OCI-LY7 (cell line): ENCODE data around the gene WDR87.

Experiments
- EZH2phosphoT487 ChIP-seq: fragments of 200-600 bp; sonication (generic); IDR thresholded peaks from 2 replicates; pipeline ENCODE4 v1.6.1; 2018; ENCODE audit warnings: low read depth, borderline replicate concordance, mild to moderate bottlenecking, mixed run types, antibody characterized with exemption, low read length, moderate library complexity, mixed read lengths
- TF ChIP-seq, protein P1 (sequence below): fragments of 200-600 bp; sonication (generic); conservative IDR thresholded peaks from 2 replicates; pipeline ENCODE4 v1.5.1; 2014; ENCODE audit warnings: mild to moderate bottlenecking, antibody characterized with exemption, low read length, moderate library complexity, mixed read lengths

DNA sequence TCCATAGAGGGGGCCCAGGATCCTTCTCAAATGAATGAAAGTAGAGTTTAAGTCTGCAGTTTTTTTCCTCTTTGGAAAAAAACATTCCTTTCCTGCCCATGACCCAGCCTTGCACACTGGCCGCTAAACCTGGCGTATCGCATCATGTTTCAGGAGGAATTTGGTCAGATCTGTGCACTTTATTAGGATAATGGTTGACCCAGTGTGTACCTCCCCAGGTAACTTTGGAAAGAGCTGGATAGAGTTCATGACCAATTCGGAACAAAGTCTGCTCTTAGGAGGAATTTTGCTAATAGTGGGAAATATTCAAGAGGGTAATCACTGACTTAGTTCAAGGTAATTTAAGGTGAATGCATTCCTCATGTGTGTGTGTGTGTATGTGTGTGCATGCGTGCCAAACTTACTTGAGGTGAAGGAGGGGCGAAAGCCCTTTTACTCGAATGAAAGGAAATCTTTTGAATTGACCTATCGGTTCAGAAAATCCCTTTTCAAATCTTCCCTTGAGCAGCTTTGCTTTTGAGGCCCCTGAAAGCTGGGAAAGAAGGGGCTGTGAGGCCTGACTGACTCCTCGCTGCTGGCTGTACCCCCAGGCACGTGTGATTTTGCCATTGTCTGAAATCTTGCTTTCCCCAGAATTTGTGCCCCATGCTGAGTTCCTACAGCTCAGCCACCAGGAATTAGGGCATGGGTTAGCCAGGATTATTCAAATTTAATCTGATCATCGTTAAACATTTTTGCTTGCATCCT is 47.0 kb upstream of the WDR87 start:
- TF ChIP-seq, protein P1, sequence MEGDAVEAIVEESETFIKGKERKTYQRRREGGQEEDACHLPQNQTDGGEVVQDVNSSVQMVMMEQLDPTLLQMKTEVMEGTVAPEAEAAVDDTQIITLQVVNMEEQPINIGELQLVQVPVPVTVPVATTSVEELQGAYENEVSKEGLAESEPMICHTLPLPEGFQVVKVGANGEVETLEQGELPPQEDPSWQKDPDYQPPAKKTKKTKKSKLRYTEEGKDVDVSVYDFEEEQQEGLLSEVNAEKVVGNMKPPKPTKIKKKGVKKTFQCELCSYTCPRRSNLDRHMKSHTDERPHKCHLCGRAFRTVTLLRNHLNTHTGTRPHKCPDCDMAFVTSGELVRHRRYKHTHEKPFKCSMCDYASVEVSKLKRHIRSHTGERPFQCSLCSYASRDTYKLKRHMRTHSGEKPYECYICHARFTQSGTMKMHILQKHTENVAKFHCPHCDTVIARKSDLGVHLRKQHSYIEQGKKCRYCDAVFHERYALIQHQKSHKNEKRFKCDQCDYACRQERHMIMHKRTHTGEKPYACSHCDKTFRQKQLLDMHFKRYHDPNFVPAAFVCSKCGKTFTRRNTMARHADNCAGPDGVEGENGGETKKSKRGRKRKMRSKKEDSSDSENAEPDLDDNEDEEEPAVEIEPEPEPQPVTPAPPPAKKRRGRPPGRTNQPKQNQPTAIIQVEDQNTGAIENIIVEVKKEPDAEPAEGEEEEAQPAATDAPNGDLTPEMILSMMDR = no peak
- TF ChIP-seq EZH2phosphoT487 = no peak
